Parathyroid adenoma (tissue), 2 donors: Measurements from ENCODE around the gene PNLIPRP3.

Source experiments
- H2AFZ ChIP-seq: fragments of 300-600 bp; sonication (generic); one replicate; pipeline ENCODE4 v1.7.0; 2017; ENCODE audit warnings: antibody characterized with exemption, mild to moderate bottlenecking
- H3K27ac ChIP-seq: fragments of 300-600 bp; sonication (generic); one replicate; pipeline ENCODE4 v1.7.0; 2017
- H3K27me3 ChIP-seq: fragments of 300-600 bp; sonication (generic); one replicate; pipeline ENCODE4 v1.7.0; 2017; ENCODE audit warnings: low read length; ENCODE audit not compliant: control insufficient read depth, insufficient read depth
- H3K36me3 ChIP-seq: fragments of 300-600 bp; sonication (generic); one replicate; pipeline ENCODE4 v1.7.0; 2017; ENCODE audit warnings: low read length; ENCODE audit not compliant: control insufficient read depth, insufficient read depth
- H3K4me1 ChIP-seq: fragments of 300-600 bp; sonication (generic); one replicate; pipeline ENCODE4 v1.7.0; 2017; ENCODE audit warnings: control low read depth
- H3K4me2 ChIP-seq: fragments of 300-600 bp; sonication (generic); one replicate; pipeline ENCODE4 v1.7.0; 2017; ENCODE audit warnings: low read length
- H3K4me3 ChIP-seq: fragments of 300-600 bp; sonication (generic); one replicate; pipeline ENCODE4 v1.7.0; 2017; ENCODE audit warnings: low read depth, low read length
- H3K79me2 ChIP-seq: fragments of 300-600 bp; sonication (generic); one replicate; pipeline ENCODE4 v1.7.0; 2017; ENCODE audit warnings: control low read depth
- H3K9ac ChIP-seq: fragments of 300-600 bp; sonication (generic); one replicate; pipeline ENCODE4 v1.7.0; 2017; ENCODE audit warnings: mild to moderate bottlenecking
- H3K9me3 ChIP-seq: fragments of 300-600 bp; sonication (generic); one replicate; pipeline ENCODE4 v1.7.0; 2017; ENCODE audit warnings: low read length; ENCODE audit not compliant: control insufficient read depth
- TF ChIP-seq, protein P1 (sequence below): fragments of 300-600 bp; sonication (generic); IDR thresholded peaks from one replicate; pipeline ENCODE4 v1.7.0; 2017; ENCODE audit warnings: antibody characterized with exemption, mild to moderate bottlenecking
- donor health status: primary hyperparathyroidism.

The PNLIPRP3 gene

DNA sequence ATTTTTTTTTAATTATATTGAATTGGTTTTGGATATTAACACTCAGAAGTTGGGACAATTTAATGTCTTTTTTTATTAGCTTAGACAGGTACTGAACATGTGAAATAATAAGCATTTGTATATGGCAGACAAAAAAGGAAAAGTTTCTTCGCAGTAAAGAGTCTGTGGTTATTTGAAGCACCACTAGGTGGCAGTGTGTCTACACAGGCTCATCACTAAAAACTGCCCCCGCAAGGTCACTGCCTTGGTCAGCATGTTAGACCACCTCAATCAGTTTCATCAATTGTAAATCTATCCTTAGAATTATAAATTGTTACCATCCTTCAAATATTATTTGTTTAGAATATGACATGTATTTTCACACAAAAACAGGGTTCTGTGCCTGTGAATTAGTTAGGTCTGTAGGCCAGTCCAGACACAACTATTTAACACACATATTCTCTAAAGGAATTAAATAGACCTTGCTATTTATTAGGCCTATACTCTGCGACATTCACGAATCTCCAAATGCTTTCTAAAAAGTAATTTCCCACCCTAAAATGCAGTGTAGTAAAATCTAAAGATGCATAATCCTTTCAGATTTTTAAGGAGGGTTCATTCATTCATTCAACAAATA lies 17.0 kb downstream of the PNLIPRP3 start:
- H3K4me1 ChIP-seq = no peaks in the 10 kb centered on the region
- no peak overlapping the region for H3K9ac ChIP-seq
- no peaks in the 10 kb centered on the region for H3K27me3 ChIP-seq
- no peaks in the 10 kb centered on the region for H3K9me3 ChIP-seq
- no peak overlapping the region for H3K4me2 ChIP-seq
- no peaks in the 10 kb centered on the region for H3K79me2 ChIP-seq
- H3K36me3 ChIP-seq = no peaks in the 10 kb centered on the region
- no peak overlapping the region for H3K4me3 ChIP-seq
- H3K27ac ChIP-seq = no peak overlapping the region
- TF ChIP-seq, protein P1, sequence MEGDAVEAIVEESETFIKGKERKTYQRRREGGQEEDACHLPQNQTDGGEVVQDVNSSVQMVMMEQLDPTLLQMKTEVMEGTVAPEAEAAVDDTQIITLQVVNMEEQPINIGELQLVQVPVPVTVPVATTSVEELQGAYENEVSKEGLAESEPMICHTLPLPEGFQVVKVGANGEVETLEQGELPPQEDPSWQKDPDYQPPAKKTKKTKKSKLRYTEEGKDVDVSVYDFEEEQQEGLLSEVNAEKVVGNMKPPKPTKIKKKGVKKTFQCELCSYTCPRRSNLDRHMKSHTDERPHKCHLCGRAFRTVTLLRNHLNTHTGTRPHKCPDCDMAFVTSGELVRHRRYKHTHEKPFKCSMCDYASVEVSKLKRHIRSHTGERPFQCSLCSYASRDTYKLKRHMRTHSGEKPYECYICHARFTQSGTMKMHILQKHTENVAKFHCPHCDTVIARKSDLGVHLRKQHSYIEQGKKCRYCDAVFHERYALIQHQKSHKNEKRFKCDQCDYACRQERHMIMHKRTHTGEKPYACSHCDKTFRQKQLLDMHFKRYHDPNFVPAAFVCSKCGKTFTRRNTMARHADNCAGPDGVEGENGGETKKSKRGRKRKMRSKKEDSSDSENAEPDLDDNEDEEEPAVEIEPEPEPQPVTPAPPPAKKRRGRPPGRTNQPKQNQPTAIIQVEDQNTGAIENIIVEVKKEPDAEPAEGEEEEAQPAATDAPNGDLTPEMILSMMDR = peak; percentile 67
- no peak overlapping the region for H2AFZ ChIP-seq

DNA sequence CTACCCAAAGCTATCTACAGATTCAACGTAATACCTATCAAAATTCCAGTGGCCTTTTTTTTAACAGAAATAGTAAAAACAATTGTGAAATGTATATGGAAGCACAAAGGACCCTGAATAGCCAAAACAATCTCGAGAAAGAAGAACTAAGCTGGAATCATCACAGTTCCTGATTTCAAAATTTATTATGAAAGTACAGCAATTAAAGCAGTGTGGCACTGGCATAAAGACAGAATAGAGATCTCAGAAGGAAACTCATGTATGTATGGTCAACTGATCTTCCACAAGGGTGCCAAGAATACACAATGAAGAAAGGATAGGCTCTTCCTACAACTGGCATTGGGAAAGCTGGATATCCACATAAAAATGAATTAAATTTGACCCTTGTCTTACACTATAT lies 23.2 kb downstream of the PNLIPRP3 start:
- no peak overlapping the region for H3K4me2 ChIP-seq
- no peaks in the 10 kb centered on the region for H3K27me3 ChIP-seq
- no peak overlapping the region for H2AFZ ChIP-seq
- H3K27ac ChIP-seq = no peak overlapping the region
- H3K36me3 ChIP-seq = no peaks in the 10 kb centered on the region
- no peak overlapping the region for H3K9ac ChIP-seq
- no peaks in the 10 kb centered on the region for H3K9me3 ChIP-seq
- no peak overlapping the region for H3K4me3 ChIP-seq
- no peaks in the 10 kb centered on the region for H3K4me1 ChIP-seq
- H3K79me2 ChIP-seq = no peaks in the 10 kb centered on the region
- TF ChIP-seq, protein P1 = no peak

DNA sequence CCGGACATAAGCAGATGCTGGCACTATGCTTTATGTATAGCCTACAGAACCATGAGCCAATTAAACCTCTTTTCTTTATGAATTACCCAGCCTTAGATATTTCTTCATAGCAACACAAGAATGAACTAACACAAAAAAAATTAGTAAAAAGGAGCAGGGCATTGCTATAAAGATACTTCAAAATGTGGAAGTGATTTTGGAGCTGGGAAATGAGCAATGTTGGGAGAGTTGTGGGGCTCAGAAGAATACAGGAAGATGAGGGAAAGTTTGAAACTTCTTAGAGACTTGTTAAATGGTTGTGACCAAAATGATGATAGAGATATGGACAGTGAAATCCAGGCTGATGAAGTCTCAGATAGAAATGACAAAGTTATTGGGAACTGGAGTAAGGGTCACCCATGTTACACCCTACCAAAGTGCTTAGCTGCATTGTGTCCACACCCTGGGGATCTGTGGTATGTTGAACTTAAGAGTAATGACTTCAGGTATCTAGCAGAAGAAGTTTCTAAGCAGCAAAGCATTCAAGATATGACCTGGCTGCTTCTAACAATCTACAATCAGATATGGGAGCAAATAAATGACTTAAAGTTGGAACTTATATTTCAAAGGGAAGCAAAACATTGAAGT lies 24.2 kb downstream of the PNLIPRP3 start:
- no peaks in the 10 kb centered on the region for H3K27me3 ChIP-seq
- H3K9ac ChIP-seq = no peak overlapping the region
- no peaks in the 10 kb centered on the region for H3K9me3 ChIP-seq
- H3K4me3 ChIP-seq = no peak overlapping the region
- H3K79me2 ChIP-seq = no peaks in the 10 kb centered on the region
- no peaks in the 10 kb centered on the region for H3K4me1 ChIP-seq
- no peak overlapping the region for H3K4me2 ChIP-seq
- no peak overlapping the region for H2AFZ ChIP-seq
- no peaks in the 10 kb centered on the region for H3K36me3 ChIP-seq
- no peak overlapping the region for H3K27ac ChIP-seq
- TF ChIP-seq, protein P1 = no peak

DNA sequence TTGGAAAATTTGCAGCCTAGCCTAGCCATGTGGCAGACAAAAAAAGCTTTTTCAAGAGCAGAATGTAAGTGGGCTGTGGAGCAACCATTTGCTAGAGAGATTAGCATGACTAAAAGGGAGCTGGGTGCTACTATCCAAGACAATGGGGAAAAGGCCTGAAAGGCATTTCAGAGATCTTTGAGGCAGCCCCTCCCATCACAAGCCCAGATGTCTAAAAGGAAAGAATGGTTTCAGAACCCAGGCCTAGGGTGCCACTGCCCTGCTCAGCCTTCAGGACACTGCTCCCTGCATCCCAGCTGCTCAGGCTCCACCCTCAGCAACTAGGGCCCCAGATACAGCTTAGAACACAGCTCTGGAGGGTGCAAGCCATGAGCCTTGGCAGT lies 24.7 kb downstream of the PNLIPRP3 start:
- Histone ChIP-seq H2AFZ (no peak overlapping the region), H3K4me2 (no peak overlapping the region), H3K79me2 (no peaks in the 10 kb centered on the region), H3K27me3 (no peaks in the 10 kb centered on the region), H3K9ac (no peak overlapping the region), H3K27ac (no peak overlapping the region), H3K4me1 (no peaks in the 10 kb centered on the region), H3K4me3 (no peak overlapping the region), H3K9me3 (no peaks in the 10 kb centered on the region), H3K36me3 (no peaks in the 10 kb centered on the region)
- TF ChIP-seq, protein P1 = no peak

DNA sequence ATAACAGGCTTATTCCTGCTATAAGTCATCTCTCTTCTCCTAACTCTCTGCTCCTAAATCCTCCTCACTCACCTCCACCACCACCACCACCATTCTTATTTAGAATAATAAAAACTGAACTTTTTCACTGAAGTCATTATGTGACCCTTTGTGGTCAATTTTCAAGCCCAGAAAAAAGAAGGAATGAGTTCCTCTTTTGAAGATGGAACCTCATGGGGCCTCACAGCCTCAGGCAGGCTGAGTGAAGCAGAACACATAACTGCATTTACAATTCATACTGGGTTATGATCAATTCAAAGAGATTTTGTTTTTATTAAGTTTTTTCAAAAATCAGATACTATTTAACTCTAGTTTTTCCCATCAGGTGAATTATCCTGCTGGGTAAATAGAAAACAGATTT lies 29.8 kb downstream of the PNLIPRP3 start:
- H3K9me3 ChIP-seq = no peaks in the 10 kb centered on the region
- no peaks in the 10 kb centered on the region for H3K36me3 ChIP-seq
- H3K4me2 ChIP-seq = no peak overlapping the region
- H3K27ac ChIP-seq = no peak overlapping the region
- H3K9ac ChIP-seq = no peak overlapping the region
- no peaks in the 10 kb centered on the region for H3K4me1 ChIP-seq
- TF ChIP-seq, protein P1 = no peak
- no peaks in the 10 kb centered on the region for H3K27me3 ChIP-seq
- H3K4me3 ChIP-seq = no peak overlapping the region
- no peak overlapping the region for H2AFZ ChIP-seq
- H3K79me2 ChIP-seq = no peaks in the 10 kb centered on the region
